Measurements from ENCODE around the gene BAG5. TPM values are rescaled to one million over a fixed set of nuclear protein-coding genes. Genes with fewer than 3 reads are reported as not detected.

The BAG5 gene
- total and polyA plus RNA-seq, 11 donors, result 4.8 to 22.8 (median 17.0) TPM

DNA sequence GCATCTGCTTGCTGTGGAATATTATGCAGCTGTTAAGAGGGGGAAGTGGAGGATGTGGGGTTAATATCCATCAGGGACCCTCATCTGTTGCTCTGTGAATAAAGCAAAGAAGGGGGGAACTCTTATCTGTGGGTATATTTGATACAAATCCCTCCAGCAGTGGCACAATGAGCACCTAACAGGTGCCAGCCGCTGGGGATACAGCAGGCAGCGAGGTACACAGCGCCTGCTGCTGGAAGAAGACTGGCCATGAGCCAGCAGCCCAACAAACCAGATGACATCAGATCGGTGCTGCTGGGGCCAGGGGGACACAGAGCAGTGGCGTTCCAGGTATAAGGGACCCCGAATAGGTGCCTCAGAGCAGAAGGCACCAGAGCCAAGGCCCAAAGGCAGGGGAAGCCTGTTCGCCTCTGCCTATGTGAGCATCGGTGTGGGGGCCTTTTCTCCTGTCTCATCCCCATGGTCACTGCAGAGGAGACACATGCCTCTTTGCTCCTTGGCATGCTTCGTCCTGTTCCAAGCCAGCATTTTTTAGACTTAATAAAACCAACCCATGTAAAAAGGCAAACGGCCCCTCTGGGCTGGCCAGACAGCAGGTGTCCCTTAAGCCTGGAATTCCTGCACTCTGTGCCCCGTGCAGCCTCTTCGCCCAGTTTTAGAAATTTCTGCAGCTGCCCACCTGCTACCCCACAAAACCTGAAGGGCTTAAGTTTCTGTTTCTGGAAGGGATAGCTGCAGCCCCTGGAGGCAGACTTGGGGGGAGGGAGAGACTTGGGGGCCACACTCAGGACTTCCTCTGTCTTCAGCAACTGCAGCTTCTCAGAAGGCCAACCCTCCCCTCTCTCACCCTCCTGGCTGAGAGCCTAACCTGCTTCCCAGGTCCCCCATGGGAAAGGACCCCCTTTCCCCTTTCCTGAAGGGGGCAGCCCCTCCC is 38.2 kb downstream of the BAG5 start:
- intact Hi-C loops (cut with DNase I), result no loop called here
- Histone ChIP-seq H3K9me3 (no peaks in the 10 kb centered on the region), H3K4me1 (peaks cover 0 to 80% (median 52%) of the 10 kb centered on the region in 12 donors), H3K27ac (peak overlapping the region in 3 of 12 donors; percentile 19 to 96 (median 72)), H3K27me3 (peaks cover 0 to 34% (median 0%) of the 10 kb centered on the region in 9 donors), H3K36me3 (peaks cover 0 to 11% (median 0%) of the 10 kb centered on the region in 9 donors), H3K4me3 (no peak overlapping the region)
- ATAC-seq (no peak), DNase-seq (no peak)
- 71 to 80% (median 77%) methylated on average over 10 to 12 of the region's 12 CpGs for WGBS, 4 donors
- TF ChIP-seq, protein P1, sequence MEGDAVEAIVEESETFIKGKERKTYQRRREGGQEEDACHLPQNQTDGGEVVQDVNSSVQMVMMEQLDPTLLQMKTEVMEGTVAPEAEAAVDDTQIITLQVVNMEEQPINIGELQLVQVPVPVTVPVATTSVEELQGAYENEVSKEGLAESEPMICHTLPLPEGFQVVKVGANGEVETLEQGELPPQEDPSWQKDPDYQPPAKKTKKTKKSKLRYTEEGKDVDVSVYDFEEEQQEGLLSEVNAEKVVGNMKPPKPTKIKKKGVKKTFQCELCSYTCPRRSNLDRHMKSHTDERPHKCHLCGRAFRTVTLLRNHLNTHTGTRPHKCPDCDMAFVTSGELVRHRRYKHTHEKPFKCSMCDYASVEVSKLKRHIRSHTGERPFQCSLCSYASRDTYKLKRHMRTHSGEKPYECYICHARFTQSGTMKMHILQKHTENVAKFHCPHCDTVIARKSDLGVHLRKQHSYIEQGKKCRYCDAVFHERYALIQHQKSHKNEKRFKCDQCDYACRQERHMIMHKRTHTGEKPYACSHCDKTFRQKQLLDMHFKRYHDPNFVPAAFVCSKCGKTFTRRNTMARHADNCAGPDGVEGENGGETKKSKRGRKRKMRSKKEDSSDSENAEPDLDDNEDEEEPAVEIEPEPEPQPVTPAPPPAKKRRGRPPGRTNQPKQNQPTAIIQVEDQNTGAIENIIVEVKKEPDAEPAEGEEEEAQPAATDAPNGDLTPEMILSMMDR (IDR thresholded peaks at IDR 0.05), result no peak
- TF ChIP-seq POLR2A (IDR thresholded peaks at IDR 0.05), result no peak

DNA sequence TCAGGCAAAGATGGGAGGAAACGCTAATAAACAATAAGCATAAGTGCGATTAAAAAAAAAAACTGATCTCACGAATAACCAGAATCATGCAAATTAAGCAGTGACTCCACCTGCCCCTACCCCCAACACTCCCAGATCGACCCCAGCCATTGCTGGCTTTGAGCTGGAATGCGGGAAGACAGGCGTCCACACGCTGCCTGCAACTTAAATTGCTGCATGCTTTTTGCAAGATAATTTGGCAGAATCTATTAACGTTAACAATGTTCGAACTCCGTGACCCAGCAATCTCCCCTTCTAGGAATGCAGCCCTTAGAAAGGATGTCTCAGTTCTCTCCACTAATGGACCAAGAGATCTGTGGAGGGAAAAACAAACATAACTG is 38.9 kb downstream of the BAG5 start:
- H3K27me3 ChIP-seq, result peaks cover 0 to 34% (median 0%) of the 10 kb centered on the region in 9 donors
- peak overlapping the region in 2 of 12 donors; percentile 59 to 69 for H3K4me3 ChIP-seq
- peaks cover 0 to 11% (median 0%) of the 10 kb centered on the region in 9 donors for H3K36me3 ChIP-seq
- WGBS, 4 donors, result 54 to 59% (median 55%) methylated on average over 10 of the region's 10 CpGs
- DNase-seq, result no peak
- no peaks in the 10 kb centered on the region for H3K9me3 ChIP-seq
- ATAC-seq, result no peak
- H3K4me1 ChIP-seq, result peaks cover 0 to 83% (median 56%) of the 10 kb centered on the region in 12 donors
- peak overlapping the region in 3 of 12 donors; percentile 15 to 96 (median 89) for H3K27ac ChIP-seq
- no peak for TF ChIP-seq POLR2A (IDR thresholded peaks at IDR 0.05)
- TF ChIP-seq, protein P1 (IDR thresholded peaks at IDR 0.05), result no peak
- intact Hi-C loops (cut with DNase I), result no loop called here

DNA sequence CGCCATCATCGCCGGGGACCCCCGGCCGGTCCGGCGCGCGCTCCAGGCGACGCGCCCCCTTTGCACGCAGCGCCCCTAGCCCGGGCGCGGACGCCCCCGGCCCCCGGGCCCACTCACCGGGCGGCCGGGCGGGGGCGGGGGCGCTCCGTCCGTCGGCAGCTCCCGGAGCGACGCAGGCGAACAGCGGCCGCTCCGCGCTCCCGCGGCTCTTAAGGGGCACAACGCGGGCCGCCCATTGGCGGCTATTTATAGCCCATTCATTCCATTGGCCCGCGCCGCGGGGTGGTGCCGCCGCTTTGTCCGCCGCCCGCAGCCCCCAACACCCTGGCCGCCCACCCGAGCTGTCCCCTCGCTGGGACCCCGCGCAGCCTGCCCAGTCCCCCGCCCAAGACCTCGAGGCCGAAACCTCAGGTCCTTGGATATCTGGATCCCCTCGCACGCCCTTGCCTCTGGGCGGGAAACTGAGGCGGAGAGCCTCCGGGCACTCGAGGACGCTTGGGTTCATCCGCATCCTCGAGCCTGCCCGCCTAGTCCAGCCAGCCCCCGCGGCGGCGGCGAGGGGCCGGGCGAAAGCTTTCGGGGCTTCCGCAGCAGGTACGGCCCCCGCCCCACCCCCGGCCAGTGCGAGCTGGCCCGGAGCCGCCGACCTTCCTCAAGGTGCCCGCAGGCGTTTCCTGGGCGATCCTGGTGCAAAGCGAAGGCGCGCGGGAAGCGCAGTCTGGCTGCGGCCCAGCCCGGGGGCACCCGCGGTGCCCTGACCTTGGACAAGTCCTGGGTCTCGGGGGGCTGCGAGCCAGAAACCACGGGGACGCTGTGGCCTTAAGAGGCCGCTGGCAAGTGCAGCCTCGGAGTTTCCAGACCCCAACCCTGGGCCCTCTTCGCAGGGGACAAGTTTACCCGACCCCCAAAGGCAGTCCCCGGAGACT is 39.5 kb downstream of the BAG5 start, which contains the start of gene CKB:
Gene CKB (minus strand): TSS at position 182 of the 926 bp plus-strand sequence. CDS start 337 bp downstream, outside the sequence.
- 3 to 15% (median 4%) methylated on average over 12 to 107 of the region's 107 CpGs for WGBS, 4 donors

More for the DNA sequence above, 39.5 kb downstream of the BAG5 start, which contains the start of gene CKB:
- Histone ChIP-seq H3K4me3 (peak within 1 kb of the TSS; percentile 38 to 70 (median 62)), H3K9me3 (no peaks in the 10 kb centered on the region), H3K27ac (peak within 1 kb of the TSS in 11 of 12 donors; percentile 54 to 96 (median 73)), H3K4me1 (peaks cover 0 to 83% (median 56%) of the 10 kb centered on the region in 12 donors), H3K27me3 (peaks cover 0 to 34% (median 0%) of the 10 kb centered on the region in 9 donors), H3K36me3 (peaks cover 0 to 11% (median 0%) of the 10 kb centered on the region in 9 donors)
- ATAC-seq (peak in 3 of 4 donors; percentile 32 to 47 (median 46)), DNase-seq (peak; percentile 61 to 83 (median 79))
- TF ChIP-seq, protein P1 (IDR thresholded peaks at IDR 0.05), result no peak
- peak; percentile 46 to 75 for TF ChIP-seq POLR2A (IDR thresholded peaks at IDR 0.05)
- intact Hi-C loops (cut with DNase I), result no loop called here

All from heart left ventricle (tissue), 16 donors.